ENCODE results near the gene CCDC12.
A peak's percentile ranks its signal among the peaks of the same experiment; 100 is the strongest.

The CCDC12 gene

GRCh38 chr3:46935168-46935858 is 41.2 kb downstream of the CCDC12 start:
- no peak for DNase-seq

- DNase-seq: peak; percentile 5
Measured at GRCh38 chr3:46934498-46935167, 41.9 kb downstream of the CCDC12 start.

DNA sequence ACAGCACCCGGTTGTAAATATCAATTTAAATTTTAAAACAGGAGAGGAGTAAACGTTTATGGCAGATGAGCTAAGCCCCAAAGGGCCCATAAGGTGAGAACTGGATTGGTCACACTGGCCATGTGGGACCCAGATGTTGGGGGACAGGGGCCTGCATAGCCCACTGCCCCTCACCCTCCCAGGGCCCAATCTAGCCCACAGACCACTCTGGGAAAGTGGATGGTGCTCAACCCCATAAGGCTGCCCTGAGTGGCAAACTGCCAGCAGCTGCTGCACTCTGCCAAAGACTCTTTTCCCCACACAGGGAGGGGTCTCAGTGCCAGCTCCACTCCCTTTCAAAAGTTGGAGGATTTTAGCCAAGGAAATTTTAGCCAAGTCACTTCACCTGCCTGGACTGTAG is 42.5 kb downstream of the CCDC12 start:
- peak; percentile 11 for DNase-seq

GRCh38 chr3:46933261-46933660 is 43.3 kb downstream of the CCDC12 start:
- DNase-seq: no peak

GRCh38 chr3:46932455-46933225 is 43.9 kb downstream of the CCDC12 start:
- DNase-seq: no peak

DNA sequence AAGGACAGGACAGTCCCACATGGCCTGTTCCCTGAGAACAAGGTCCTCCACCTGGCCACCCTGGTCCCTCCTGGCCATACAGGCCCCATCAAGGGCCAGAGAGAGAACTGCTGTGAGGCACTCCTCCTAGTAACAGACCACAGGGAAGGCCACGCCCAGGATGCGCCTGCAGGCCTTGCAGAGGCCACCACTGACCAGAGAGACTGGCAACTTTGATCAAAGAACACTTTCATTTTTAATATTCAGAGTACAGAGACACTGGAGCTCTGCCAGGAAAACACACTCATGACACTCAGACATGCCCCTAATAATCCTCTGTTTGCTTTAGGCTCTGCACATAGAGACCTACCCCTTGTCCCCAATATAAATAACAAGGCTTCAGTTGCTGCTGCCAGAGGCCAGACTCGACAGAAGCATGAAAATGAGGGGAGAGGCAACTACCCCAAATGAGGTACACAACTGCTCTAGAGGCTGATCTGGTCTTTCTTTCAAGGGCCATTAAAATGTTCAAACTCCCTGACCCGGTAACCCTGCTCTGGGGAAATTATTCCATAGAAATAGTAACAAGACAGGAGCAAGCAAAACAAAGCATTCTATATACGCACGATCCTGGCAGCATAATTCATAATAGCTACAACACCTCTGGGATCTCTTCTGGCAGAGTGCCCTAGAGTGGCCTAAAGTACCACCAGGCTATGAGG is 44.8 kb downstream of the CCDC12 start:
- peak; percentile 59 for DNase-seq

DNA sequence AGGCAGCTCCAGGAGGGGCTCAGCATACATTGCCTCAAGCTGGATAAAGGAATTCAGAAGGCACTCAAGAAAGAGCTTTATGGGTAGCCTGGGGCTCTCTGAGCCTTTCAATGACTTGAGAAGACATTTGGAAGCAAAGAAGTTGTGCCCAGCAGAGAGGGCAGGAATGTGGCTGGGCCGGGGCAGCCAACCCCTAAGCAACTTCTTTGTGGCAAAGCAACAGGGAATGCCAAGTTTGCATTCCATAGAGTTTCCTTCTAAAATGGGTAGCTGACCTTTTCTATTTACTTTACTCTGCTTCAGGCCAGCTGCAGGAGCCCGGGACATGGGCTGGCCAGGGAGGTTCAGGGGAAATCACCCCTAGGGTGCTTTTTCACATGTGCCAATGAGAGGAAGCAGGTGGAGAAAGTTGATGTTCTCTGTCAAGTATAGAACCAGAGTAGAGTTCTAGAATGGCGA is 45.6 kb downstream of the CCDC12 start:
- no peak for DNase-seq

- no peak for DNase-seq
Measured at GRCh38 chr3:46930166-46930944, 46.2 kb downstream of the CCDC12 start.

- DNase-seq: no peak
Measured at GRCh38 chr3:46929324-46929723, 47.2 kb downstream of the CCDC12 start.

DNA sequence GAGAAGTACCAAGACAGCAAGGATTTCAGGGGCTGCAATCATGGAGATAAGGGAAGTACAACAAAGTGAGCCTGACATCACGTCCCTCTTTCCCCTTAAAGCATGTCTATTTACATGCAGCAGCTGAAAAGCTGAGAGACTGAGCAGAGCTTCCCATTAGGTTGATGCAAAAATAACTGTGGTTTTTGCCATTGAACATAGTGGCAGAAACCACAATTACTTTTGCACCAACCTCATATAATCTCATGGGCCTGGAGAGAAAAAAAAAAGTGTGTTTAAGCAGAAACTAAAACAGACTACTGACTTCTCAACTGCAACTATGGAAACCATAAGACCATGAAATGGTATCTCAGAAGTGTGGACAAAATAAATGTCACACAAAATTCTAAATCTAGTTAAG is 48.3 kb downstream of the CCDC12 start:
- no peak for DNase-seq

- no peak for DNase-seq
Measured at GRCh38 chr3:46927718-46928073, 48.8 kb downstream of the CCDC12 start.

DNA sequence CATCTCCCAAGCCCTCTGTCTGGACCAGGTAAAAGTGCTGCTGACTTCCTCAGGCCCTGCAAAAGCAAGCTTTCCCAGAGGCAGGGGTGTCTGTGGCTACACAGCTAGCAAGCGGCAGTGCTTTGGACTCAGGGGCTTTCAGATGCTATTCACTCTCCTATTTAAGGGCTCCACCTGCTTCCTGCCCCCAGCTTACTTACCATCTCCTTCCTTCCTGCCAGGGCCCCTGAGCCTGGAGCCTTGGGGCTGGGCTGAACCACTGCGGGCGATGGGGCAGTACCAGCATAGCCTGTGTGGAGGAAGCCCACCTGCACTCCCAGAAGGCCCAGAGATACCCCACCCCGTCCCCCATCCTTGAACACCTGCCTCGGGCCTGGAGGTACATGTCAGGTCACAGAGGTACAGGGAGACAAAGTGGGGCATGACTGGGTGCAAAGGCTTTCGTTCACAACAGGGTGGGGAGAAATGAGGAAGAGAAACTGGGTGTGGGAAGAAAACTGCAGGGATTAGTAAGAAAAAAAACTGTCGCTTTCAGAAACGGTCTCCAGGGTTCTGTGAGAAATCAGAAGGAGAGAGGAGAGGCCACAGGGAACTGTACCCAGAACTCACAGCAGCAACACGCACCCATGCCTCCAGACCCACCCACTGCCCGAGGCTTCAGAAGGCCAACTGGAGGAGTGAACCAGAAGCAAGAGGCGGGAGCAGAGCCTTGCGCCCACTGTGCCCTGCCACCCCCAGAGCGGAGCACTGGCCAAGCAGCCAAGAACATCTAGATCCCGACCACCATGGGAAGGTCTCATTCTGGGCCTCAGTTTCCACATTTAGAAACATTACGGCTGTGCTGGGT is 49.5 kb downstream of the CCDC12 start:
- no peak for DNase-seq

DNA sequence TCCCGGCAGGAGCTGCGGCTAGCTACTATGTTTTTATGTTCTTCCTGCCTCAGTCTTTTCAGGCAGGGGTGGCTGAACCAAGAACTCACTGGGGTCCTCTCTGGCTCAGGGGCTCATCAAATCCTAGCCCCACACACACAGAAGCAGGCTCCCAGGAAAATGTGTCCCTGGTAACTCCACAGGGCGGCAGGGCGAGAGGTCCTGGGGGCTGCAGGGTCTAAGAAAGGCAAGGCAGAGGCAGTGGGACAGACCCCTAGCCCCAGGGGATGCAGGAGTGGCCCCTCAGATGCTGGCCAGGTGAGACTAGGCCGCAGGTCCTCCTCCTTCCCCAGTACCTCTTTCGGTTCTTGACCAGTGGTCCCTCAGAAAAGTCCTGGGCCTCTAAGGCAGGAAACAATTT is 50.1 kb downstream of the CCDC12 start:
- no peak for DNase-seq

- DNase-seq: no peak
Measured at GRCh38 chr3:46926039-46926438, 50.5 kb downstream of the CCDC12 start.

DNA sequence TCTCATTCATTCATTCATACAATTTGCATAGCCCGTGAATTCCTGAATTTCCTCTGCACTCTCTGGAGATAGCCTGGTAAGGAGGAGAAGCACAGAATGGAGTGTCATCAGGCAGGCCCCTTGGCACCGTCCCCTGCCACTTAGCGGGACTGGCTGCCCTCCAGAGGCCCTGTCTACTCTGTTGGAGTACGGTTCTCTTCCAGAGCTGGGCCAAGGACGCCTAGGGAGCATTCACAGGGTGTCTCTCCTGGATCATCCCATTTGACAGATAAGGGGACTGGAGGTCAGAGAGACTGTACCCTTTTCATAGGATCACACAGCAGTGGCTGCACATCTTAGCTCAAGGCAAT is 51.0 kb downstream of the CCDC12 start:
- no peak for DNase-seq

DNA sequence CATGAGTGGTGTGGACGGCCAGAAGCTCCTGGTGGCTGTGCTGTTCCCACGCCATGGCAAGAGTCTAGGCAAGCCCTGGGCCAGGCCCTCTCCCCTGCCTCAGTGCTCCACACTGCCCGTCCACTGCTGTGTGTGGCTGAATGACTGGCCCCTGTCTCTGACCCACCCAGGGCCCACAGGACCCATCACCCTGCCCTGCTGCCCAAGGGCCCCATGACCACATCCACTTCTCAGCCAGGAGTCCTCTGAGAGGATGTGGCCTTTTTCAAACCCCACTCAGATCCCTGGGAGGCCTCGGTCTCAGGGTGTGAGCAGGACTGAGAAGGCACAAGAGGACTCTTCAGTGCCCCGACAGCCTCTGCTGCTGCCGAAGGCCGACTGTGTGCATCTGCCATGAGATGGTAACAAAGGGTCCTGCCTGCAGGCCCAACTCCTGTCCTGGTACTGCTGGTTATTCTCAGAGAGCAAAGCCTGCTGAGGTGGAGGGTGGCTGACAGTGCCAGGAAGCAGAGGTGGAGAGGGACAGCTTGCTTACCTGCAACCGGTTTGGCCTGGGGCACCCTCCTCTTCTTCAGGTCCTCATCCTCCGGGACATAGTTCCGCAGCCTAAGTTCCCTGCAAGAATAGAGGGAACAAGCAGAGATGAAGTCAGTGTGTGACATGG is 51.5 kb downstream of the CCDC12 start:
- DNase-seq: no peak

DNA sequence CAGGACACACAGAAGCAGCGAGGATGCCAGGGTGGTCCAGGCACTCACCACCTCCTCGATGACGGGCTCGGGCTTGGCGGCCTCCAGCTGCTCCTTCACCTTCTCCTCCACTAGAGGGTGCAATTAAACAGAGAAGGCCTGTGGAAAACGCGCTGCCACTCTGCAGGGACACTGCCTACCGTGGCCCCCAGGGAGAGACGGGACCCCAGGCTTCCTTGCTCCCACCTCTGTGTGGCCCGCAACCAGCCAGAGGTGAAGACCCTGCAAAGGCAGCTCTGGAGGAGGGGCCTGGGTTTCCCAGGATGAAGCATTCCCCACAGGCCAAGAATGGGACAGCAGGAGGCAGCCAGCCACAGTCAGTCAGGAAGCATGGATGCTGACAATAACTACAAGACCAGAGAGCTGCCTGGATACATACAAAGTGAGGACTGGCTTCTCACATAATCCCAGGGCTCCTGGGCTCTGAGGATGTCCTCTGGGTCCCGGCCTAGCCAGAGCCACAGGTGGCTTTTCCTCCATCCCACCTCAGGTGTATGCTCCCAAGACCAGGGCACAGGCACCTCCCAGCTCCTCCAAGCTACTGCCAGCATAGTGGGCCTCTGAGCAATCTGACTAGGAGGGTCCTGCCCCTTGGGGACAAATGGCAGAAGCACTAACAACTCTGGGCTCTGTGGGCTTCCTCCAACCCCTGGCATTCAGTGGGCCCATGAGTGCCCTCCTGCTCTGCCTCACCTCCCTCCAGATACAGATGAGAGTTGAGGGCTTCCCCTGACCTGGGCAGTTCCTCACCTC is 52.8 kb downstream of the CCDC12 start:
- DNase-seq: no peak

GRCh38 chr3:46922871-46923558 is 53.5 kb downstream of the CCDC12 start:
- no peak for DNase-seq

- no peak for DNase-seq
Measured at GRCh38 chr3:46922426-46922825, 54.1 kb downstream of the CCDC12 start.

DNA sequence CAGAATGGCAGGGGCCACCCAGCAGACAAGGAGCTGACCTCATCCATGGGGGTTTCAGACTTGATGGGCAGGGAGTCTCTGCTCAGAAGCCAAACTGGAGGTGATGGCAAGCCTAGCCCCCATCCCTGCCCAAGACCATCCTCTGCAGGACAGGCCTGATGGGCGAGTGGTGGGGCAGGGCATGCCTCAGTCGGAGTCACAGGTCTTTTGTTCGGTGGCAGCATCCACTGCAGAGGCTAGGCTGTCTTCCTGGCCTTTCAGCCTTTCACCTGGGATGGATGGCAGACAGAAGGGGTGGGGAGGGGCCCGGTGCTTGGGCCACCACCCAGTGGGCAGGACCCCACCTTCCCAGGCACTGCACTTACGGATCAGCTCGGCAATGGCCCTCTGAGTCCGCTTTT is 54.7 kb downstream of the CCDC12 start:
- DNase-seq: no peak
